ENCODE results near the gene MEGF9. TPM values are rescaled to one million over a fixed set of nuclear protein-coding genes. Genes with fewer than 3 reads are reported as not detected.
A peak's percentile ranks its signal among the peaks of the same experiment; 100 is the strongest.

The MEGF9 gene
- total RNA-seq, 2 donors from 2014 or later: 7.2 to 9.0 TPM

GRCh38 chr9:120567874-120568273 is 146.4 kb downstream of the MEGF9 start:
- Histone ChIP-seq H3K27me3 (no peaks in the 10 kb centered on the region), H3K36me3 (no peaks in the 10 kb centered on the region), H3K9me3 (no peaks in the 10 kb centered on the region), H3K9ac (ENCODE audit: low read depth in 2 of 2, low read length in 2 of 2) (no peak overlapping the region), H3K4me3 (no peak overlapping the region), H3K4me1 (no peaks in the 10 kb centered on the region), H3K27ac (no peak overlapping the region)
- intact Hi-C loops (cut with DNase I): no loop called here
- TF ChIP-seq CTCF (IDR thresholded peaks at IDR 0.05): no peak
- DNase-seq: no peak

DNA sequence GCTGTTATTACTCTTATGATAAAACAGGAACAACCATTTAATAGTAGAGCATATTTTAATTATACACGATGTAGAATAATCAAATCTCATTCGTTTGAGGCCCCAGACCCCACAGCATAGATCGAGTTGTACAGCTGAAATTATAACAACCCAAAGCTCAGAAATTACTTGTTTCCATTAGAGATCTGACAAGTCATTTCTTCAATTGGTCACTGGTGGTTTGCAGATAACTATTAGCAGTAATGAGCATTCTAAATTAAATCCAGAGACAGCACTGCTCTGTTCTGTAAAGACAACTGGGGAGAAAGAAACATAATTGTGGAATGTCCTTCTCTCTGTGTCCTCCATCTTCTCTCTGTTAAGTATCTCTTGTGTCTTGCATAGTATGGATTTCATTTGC is 147.2 kb downstream of the MEGF9 start:
- Histone ChIP-seq H3K36me3 (no peaks in the 10 kb centered on the region), H3K9me3 (no peaks in the 10 kb centered on the region), H3K9ac (ENCODE audit: low read depth in 2 of 2, low read length in 2 of 2) (no peak overlapping the region), H3K4me3 (no peak overlapping the region), H3K27me3 (no peaks in the 10 kb centered on the region), H3K4me1 (no peaks in the 10 kb centered on the region), H3K27ac (no peak overlapping the region)
- intact Hi-C loops (cut with DNase I): no loop called here
- no peak for TF ChIP-seq CTCF (IDR thresholded peaks at IDR 0.05)
- no peak for DNase-seq

- no peak overlapping the region for H3K9ac ChIP-seq (ENCODE audit: low read depth in 2 of 2, low read length in 2 of 2)
- H3K36me3 ChIP-seq: no peaks in the 10 kb centered on the region
- H3K27me3 ChIP-seq: no peaks in the 10 kb centered on the region
- no peaks in the 10 kb centered on the region for H3K4me1 ChIP-seq
- H3K4me3 ChIP-seq: no peak overlapping the region
- intact Hi-C loops (cut with DNase I): no loop called here
- H3K27ac ChIP-seq: no peak overlapping the region
- H3K9me3 ChIP-seq: no peaks in the 10 kb centered on the region
- DNase-seq: no peak
- TF ChIP-seq CTCF (IDR thresholded peaks at IDR 0.05): no peak
Measured at GRCh38 chr9:120564589-120564988, 149.7 kb downstream of the MEGF9 start.

GRCh38 chr9:120562861-120563443 is 151.3 kb downstream of the MEGF9 start:
- Histone ChIP-seq H3K9ac (ENCODE audit: low read depth in 2 of 2, low read length in 2 of 2) (no peak overlapping the region), H3K4me3 (no peak overlapping the region), H3K27me3 (no peaks in the 10 kb centered on the region), H3K36me3 (no peaks in the 10 kb centered on the region), H3K27ac (no peak overlapping the region), H3K9me3 (no peaks in the 10 kb centered on the region), H3K4me1 (no peaks in the 10 kb centered on the region)
- intact Hi-C loops (cut with DNase I): no loop called here
- no peak for TF ChIP-seq CTCF (IDR thresholded peaks at IDR 0.05)
- DNase-seq: peak; percentile 63

DNA sequence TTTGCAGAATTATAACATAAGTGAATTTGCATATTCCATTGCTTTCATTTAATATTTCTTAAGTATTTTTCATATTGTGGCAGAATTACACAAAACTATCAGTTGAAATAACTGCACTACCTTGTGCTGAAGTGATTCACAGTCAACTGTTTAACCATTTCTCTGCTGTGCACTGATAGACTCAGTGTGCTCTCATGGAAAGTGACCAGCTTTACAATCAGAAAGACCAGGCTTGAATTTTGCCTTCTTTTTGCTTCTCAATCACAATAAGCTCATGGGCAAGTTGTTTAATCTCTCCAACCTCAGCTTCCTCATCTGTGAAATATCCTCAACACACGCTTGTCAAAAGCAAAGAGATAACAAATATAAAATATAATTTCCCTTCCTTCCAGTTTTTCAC is 152.6 kb downstream of the MEGF9 start:
- intact Hi-C loops (cut with DNase I): no loop called here
- Histone ChIP-seq H3K36me3 (no peaks in the 10 kb centered on the region), H3K9me3 (no peaks in the 10 kb centered on the region), H3K4me1 (no peaks in the 10 kb centered on the region), H3K4me3 (no peak overlapping the region), H3K27ac (no peak overlapping the region), H3K27me3 (no peaks in the 10 kb centered on the region), H3K9ac (ENCODE audit: low read depth in 2 of 2, low read length in 2 of 2) (no peak overlapping the region)
- DNase-seq: no peak
- no peak for TF ChIP-seq CTCF (IDR thresholded peaks at IDR 0.05)
